ENCODE results near the gene XYLT2. TPM values are rescaled to one million over a fixed set of nuclear protein-coding genes. Genes with fewer than 3 reads are reported as not detected.

The XYLT2 gene
- total RNA-seq, 4 donors from 2014 or later, result 17.7 to 41.3 (median 27.1) TPM

- Histone ChIP-seq H3K27ac (no peak overlapping the region), H3K4me1 (peaks cover 0 to 7% (median 3%) of the 10 kb centered on the region in 4 donors), H3K4me3 (no peak overlapping the region), H3K27me3 (no peaks in the 10 kb centered on the region), H3K9me3 (no peaks in the 10 kb centered on the region), H3K36me3 (peaks cover 0 to 47% (median 0%) of the 10 kb centered on the region in 3 donors)
- TF ChIP-seq POLR2A (IDR thresholded peaks at IDR 0.05) (no peak), CTCF (IDR thresholded peaks at IDR 0.05) (no peak)
- peak in 1 of 3 donors; percentile 33 for DNase-seq
These were observed 14.7 kb downstream of the XYLT2 start for GRCh38 chr17:50360486-50361115.

- TF ChIP-seq CTCF (IDR thresholded peaks at IDR 0.05) (peak; percentile 60 to 83 (median 74)), POLR2A (IDR thresholded peaks at IDR 0.05) (no peak)
- Histone ChIP-seq H3K36me3 (peaks cover 0 to 47% (median 0%) of the 10 kb centered on the region in 3 donors), H3K27ac (no peak overlapping the region), H3K4me1 (peaks cover 0 to 7% (median 3%) of the 10 kb centered on the region in 4 donors), H3K27me3 (no peaks in the 10 kb centered on the region), H3K9me3 (no peaks in the 10 kb centered on the region), H3K4me3 (no peak overlapping the region)
- DNase-seq, result peak; percentile 52 to 79 (median 66)
These were observed 15.9 kb downstream of the XYLT2 start for GRCh38 chr17:50361561-50362480.

GRCh38 chr17:50362661-50363060 lies 16.7 kb downstream of the XYLT2 start:
- H3K27me3 ChIP-seq, result no peaks in the 10 kb centered on the region
- no peak overlapping the region for H3K4me3 ChIP-seq
- no peak overlapping the region for H3K27ac ChIP-seq
- peaks cover 0 to 7% (median 3%) of the 10 kb centered on the region in 4 donors for H3K4me1 ChIP-seq
- TF ChIP-seq POLR2A (IDR thresholded peaks at IDR 0.05), result no peak
- no peak for TF ChIP-seq CTCF (IDR thresholded peaks at IDR 0.05)
- peaks cover 0 to 47% (median 0%) of the 10 kb centered on the region in 3 donors for H3K36me3 ChIP-seq
- DNase-seq, result no peak
- H3K9me3 ChIP-seq, result no peaks in the 10 kb centered on the region

- H3K27ac ChIP-seq, result no peak overlapping the region
- H3K27me3 ChIP-seq, result no peaks in the 10 kb centered on the region
- no peaks in the 10 kb centered on the region for H3K9me3 ChIP-seq
- peaks cover 0 to 47% (median 0%) of the 10 kb centered on the region in 3 donors for H3K36me3 ChIP-seq
- no peak overlapping the region for H3K4me3 ChIP-seq
- H3K4me1 ChIP-seq, result peaks cover 0 to 7% (median 3%) of the 10 kb centered on the region in 4 donors
- no peak for DNase-seq
- TF ChIP-seq POLR2A (IDR thresholded peaks at IDR 0.05) (no peak), CTCF (IDR thresholded peaks at IDR 0.05) (no peak)
These were observed 17.5 kb downstream of the XYLT2 start for GRCh38 chr17:50363217-50364060.

- no peak for DNase-seq
- Histone ChIP-seq H3K9me3 (no peaks in the 10 kb centered on the region), H3K27ac (no peak overlapping the region), H3K4me1 (peaks cover 0 to 7% (median 3%) of the 10 kb centered on the region in 4 donors), H3K36me3 (peaks cover 0 to 47% (median 0%) of the 10 kb centered on the region in 3 donors), H3K27me3 (no peaks in the 10 kb centered on the region), H3K4me3 (no peak overlapping the region)
- no peak for TF ChIP-seq POLR2A (IDR thresholded peaks at IDR 0.05)
- TF ChIP-seq CTCF (IDR thresholded peaks at IDR 0.05), result no peak
These were observed 18.1 kb downstream of the XYLT2 start for GRCh38 chr17:50364061-50364458.
